SU-DHL-6 (cell line): ENCODE data around the gene ZNF687.

Source experiments
- CTCF ChIP-seq: fragments of 200-600 bp; sonication (generic); IDR thresholded peaks from one replicate; pipeline ENCODE4 v1.5.1; 2017; ENCODE audit warnings: antibody characterized with exemption, mild to moderate bottlenecking, low read length, moderate library complexity; ENCODE audit not compliant: insufficient read depth, poor library complexity, severe bottlenecking
- EZH2phosphoT487 ChIP-seq: fragments of 200-600 bp; sonication (generic), shearing (Covaris generic); conservative IDR thresholded peaks from 2 replicates; pipeline ENCODE4 v1.6.1; 2018; ENCODE audit warnings: mild to moderate bottlenecking, antibody characterized with exemption, low read length, moderate library complexity, mixed read lengths

DNA sequence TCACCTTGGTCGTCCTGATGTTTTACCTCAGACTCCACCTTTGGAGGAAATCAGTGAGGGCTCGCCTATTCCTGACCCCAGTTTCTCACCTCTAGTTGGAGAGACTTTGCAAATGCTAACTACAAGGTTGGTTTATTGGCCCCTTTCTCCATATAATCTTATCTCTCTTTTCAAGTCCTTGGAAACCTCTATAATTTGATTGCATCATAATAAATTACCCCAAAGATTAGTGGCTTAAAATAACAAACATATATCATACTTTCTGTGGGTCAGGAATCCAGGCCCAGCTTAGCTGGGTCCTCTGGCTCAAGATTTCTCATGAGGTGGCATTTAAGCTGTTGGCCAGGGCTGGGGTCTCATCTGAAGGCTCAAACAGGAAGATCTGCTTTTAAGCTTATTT lies 39.7 kb upstream of the ZNF687 start:
- TF ChIP-seq CTCF (no peak), EZH2phosphoT487 (no peak)
